ENCODE results near the gene SCUBE2. TPM values are rescaled to one million over a fixed set of nuclear protein-coding genes. Genes with fewer than 3 reads are reported as not detected.

Gene SCUBE2
- total and polyA plus RNA-seq, 2 donors (not counting 1 experiment from before 2014, with no cell fraction given) = 0.61 to 1.8 TPM

DNA sequence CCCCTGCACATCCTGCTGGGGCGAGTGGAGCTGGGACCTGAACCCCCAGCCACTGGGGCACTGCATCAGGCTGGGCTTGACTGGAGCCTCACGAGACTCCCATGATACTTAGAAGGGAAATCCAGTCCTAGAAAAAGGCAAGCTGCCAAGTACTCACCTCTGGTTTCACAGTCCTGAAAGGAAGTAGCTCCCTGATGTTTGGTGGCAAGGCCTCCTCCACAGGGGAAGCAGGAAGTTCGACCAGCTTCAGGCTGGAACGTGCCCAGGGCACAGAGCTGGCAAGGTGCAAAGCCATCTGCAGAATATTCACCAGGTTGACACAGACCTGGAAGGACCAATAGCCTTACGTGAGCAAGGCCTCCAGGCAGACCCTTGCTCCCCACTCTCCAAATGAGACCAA, 60.8 kb downstream of the SCUBE2 start:
- no peak for DNase-seq (ENCODE audit: low read depth in 2 of 2)
- Histone ChIP-seq H3K9me3 (ENCODE audit: control insufficient read depth, insufficient read depth, low read depth, low read length) (no peaks in the 10 kb centered on the region), H2AFZ (ENCODE audit: low read length) (no peak overlapping the region), H3K27me3 (ENCODE audit: control insufficient read depth, insufficient read depth, low read length) (no peaks in the 10 kb centered on the region), H3K79me2 (ENCODE audit: control insufficient read depth, insufficient read depth, low read length) (no peaks in the 10 kb centered on the region), H3K27ac (ENCODE audit: insufficient read depth, low read length) (no peak overlapping the region), H3K4me2 (ENCODE audit: extremely low read depth, insufficient read depth, low read length) (no peak overlapping the region), H3K36me3 (ENCODE audit: control insufficient read depth, insufficient read depth, low read length) (no peaks in the 10 kb centered on the region), H3K4me1 (ENCODE audit: control insufficient read depth, extremely low read depth, insufficient read depth, low read length) (no peaks in the 10 kb centered on the region), H4K20me1 (ENCODE audit: control insufficient read depth, extremely low read depth, insufficient read depth, low read length) (no peaks in the 10 kb centered on the region), H3K4me3 (replicated peaks in 1 of 4; ENCODE audit: control extremely low read depth in 1 of 4, insufficient read depth in 1 of 4, low read depth in 3 of 4, low read length in 4 of 4) (no peak overlapping the region), H3K9ac (ENCODE audit: insufficient read depth, low read length) (no peak overlapping the region)
- TF ChIP-seq EZH2 (IDR thresholded peaks at IDR 0.05; ENCODE audit: low read length, missing control alignments) = no peak

DNA sequence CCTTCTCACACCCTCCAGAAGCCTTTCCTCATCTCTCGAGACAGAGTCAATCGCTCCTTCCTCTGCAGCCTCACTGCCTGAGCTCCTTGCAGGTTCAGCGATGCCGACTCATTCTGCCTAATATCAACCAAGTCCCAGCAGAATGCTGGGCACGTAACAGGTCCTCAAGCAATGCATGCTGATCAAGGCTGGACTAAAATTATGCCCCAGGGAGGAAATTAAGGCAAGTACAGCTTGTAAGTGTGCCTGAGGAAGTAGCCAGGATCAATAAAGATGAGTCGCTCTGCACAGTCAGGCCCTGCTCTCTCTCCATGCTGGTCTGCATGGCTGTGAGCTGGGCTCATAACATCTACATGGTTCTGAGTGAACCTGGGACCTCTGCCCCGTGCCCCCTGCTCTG, 62.0 kb downstream of the SCUBE2 start:
- Histone ChIP-seq H2AFZ (ENCODE audit: low read length) (no peak overlapping the region), H4K20me1 (ENCODE audit: control insufficient read depth, extremely low read depth, insufficient read depth, low read length) (no peaks in the 10 kb centered on the region), H3K79me2 (ENCODE audit: control insufficient read depth, insufficient read depth, low read length) (no peaks in the 10 kb centered on the region), H3K9me3 (ENCODE audit: control insufficient read depth, insufficient read depth, low read depth, low read length) (no peaks in the 10 kb centered on the region), H3K27me3 (ENCODE audit: control insufficient read depth, insufficient read depth, low read length) (no peaks in the 10 kb centered on the region), H3K4me2 (ENCODE audit: extremely low read depth, insufficient read depth, low read length) (no peak overlapping the region), H3K27ac (ENCODE audit: insufficient read depth, low read length) (no peak overlapping the region), H3K36me3 (ENCODE audit: control insufficient read depth, insufficient read depth, low read length) (no peaks in the 10 kb centered on the region), H3K4me3 (replicated peaks in 1 of 4; ENCODE audit: control extremely low read depth in 1 of 4, insufficient read depth in 1 of 4, low read depth in 3 of 4, low read length in 4 of 4) (no peak overlapping the region), H3K4me1 (ENCODE audit: control insufficient read depth, extremely low read depth, insufficient read depth, low read length) (no peaks in the 10 kb centered on the region), H3K9ac (ENCODE audit: insufficient read depth, low read length) (no peak overlapping the region)
- TF ChIP-seq, protein P1, sequence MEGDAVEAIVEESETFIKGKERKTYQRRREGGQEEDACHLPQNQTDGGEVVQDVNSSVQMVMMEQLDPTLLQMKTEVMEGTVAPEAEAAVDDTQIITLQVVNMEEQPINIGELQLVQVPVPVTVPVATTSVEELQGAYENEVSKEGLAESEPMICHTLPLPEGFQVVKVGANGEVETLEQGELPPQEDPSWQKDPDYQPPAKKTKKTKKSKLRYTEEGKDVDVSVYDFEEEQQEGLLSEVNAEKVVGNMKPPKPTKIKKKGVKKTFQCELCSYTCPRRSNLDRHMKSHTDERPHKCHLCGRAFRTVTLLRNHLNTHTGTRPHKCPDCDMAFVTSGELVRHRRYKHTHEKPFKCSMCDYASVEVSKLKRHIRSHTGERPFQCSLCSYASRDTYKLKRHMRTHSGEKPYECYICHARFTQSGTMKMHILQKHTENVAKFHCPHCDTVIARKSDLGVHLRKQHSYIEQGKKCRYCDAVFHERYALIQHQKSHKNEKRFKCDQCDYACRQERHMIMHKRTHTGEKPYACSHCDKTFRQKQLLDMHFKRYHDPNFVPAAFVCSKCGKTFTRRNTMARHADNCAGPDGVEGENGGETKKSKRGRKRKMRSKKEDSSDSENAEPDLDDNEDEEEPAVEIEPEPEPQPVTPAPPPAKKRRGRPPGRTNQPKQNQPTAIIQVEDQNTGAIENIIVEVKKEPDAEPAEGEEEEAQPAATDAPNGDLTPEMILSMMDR (conservative IDR thresholded peaks at IDR 0.05 in 1 of 2, IDR thresholded peaks at IDR 0.05 in 1 of 2; ENCODE audit: low read depth in 1 of 2, low read length in 2 of 2) = no peak
- no peak for TF ChIP-seq EZH2 (IDR thresholded peaks at IDR 0.05; ENCODE audit: low read length, missing control alignments)
- DNase-seq (ENCODE audit: low read depth in 2 of 2) = no peak

DNA sequence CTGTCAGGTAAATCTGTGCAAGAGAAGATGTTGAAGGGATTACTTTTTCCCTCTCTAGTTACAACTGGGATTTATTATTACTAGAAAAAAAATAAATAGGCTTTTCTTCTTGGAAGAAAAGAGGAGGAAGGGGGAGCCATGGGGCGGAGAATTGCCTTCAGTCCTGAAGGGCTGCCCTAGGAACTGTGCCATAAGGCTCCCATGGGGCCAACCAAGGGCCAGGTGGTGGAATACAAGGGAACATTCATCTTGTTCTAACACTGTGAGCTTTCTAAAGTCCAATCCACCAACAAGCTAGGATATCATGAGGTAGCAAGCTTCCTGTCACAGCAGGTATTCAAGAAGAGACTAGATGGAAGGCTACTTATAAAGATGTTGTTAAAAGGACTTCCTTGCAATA, 62.8 kb downstream of the SCUBE2 start:
- Histone ChIP-seq H3K4me3 (replicated peaks in 1 of 4; ENCODE audit: control extremely low read depth in 1 of 4, insufficient read depth in 1 of 4, low read depth in 3 of 4, low read length in 4 of 4) (no peak overlapping the region), H3K27ac (ENCODE audit: insufficient read depth, low read length) (no peak overlapping the region), H3K4me1 (ENCODE audit: control insufficient read depth, extremely low read depth, insufficient read depth, low read length) (no peaks in the 10 kb centered on the region), H3K4me2 (ENCODE audit: extremely low read depth, insufficient read depth, low read length) (no peak overlapping the region), H3K9me3 (ENCODE audit: control insufficient read depth, insufficient read depth, low read depth, low read length) (no peaks in the 10 kb centered on the region), H4K20me1 (ENCODE audit: control insufficient read depth, extremely low read depth, insufficient read depth, low read length) (no peaks in the 10 kb centered on the region), H3K79me2 (ENCODE audit: control insufficient read depth, insufficient read depth, low read length) (no peaks in the 10 kb centered on the region), H3K36me3 (ENCODE audit: control insufficient read depth, insufficient read depth, low read length) (no peaks in the 10 kb centered on the region), H3K27me3 (ENCODE audit: control insufficient read depth, insufficient read depth, low read length) (no peaks in the 10 kb centered on the region), H2AFZ (ENCODE audit: low read length) (no peak overlapping the region), H3K9ac (ENCODE audit: insufficient read depth, low read length) (no peak overlapping the region)
- DNase-seq (ENCODE audit: low read depth in 2 of 2) = no peak
- no peak for TF ChIP-seq EZH2 (IDR thresholded peaks at IDR 0.05; ENCODE audit: low read length, missing control alignments)
- TF ChIP-seq, protein P1 (conservative IDR thresholded peaks at IDR 0.05 in 1 of 2, IDR thresholded peaks at IDR 0.05 in 1 of 2; ENCODE audit: low read depth in 1 of 2, low read length in 2 of 2) = no peak
